IMR-90 (cell line): ENCODE results near the gene THY1.

Experiments used
- CTCF ChIP-seq: conservative IDR thresholded peaks from 2 replicates; pipeline ENCODE4 v1.5.1; 2012; ENCODE audit warnings: mild to moderate bottlenecking, low read depth, low read length, improper control_type of control experiment
- FOS ChIP-seq: fragments of 150-350 bp; IDR thresholded peaks from 2 replicates; pipeline ENCODE4 v1.6.1; 2016; ENCODE audit warnings: low read depth, low read length
- POLR2A ChIP-seq: IDR thresholded peaks from 2 replicates; pipeline ENCODE4 v1.6.1; 2012; ENCODE audit warnings: mild to moderate bottlenecking, low read depth, low read length

- TF ChIP-seq POLR2A (no peak), CTCF (no peak), FOS (no peak)
Measured at GRCh38 chr11:119403021-119403420, 20.0 kb downstream of the THY1 start.
